GM13976 (cell line): ENCODE measurements around the gene PLCG2.

ENCODE experiments used
- DNase-seq: peaks from one replicate; pipeline ENCODE4 v3.0.0; 2012; ENCODE audit warnings: low spot score
- CTCF ChIP-seq: IDR thresholded peaks from 2 replicates; pipeline ENCODE4 v1.5.1; 2012; ENCODE audit warnings: borderline replicate concordance, mild to moderate bottlenecking; ENCODE audit not compliant: insufficient read depth; ENCODE audit errors: extremely low read depth, missing control alignments, control extremely low read depth
- in situ Hi-C: fragments of 300-500 bp; cut with MboI; formaldehyde crosslinking; loops from one replicate; pipeline ENCODE4 v1.12.0; 2022; ENCODE audit warnings: low sequenced_read_pairs, mixed read lengths, inconsistent platforms; ENCODE audit not compliant: unreplicated experiment

Gene PLCG2

GRCh38 chr16:81779536-81780320 is 637 bp downstream of the PLCG2 start:
- DNase-seq = no peak
- no peak for TF ChIP-seq CTCF
- in situ Hi-C loops = no loop called here

DNA sequence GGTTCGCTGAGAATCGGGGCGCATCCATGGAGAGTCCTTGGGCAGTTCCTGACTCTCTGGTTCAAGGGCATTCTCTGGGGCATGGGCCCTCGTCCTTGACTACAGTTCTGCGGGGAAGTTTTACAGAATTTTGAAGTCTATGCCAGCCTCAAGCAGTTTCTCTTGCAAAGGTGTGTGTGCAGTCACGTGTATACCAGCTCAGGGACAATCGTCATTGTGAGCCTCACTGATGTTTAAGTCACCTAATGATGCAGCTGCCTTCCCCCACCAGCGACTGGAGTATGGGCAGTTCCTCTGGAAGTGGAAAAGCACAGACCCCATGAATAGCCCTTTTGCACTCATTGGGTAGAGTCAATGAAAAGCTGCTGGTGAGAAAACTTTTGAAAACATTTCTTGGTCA is 1.3 kb downstream of the PLCG2 start:
- no peak for DNase-seq
- TF ChIP-seq CTCF = no peak
- in situ Hi-C loops = no loop called here

- no peak for TF ChIP-seq CTCF
- DNase-seq = no peak
- in situ Hi-C loops = no loop called here
These were observed 3.1 kb downstream of the PLCG2 start for GRCh38 chr16:81782236-81782635.

- in situ Hi-C loops = no loop called here
- TF ChIP-seq CTCF = no peak
- no peak for DNase-seq
These were observed 5.1 kb downstream of the PLCG2 start for GRCh38 chr16:81784072-81784795.

DNA sequence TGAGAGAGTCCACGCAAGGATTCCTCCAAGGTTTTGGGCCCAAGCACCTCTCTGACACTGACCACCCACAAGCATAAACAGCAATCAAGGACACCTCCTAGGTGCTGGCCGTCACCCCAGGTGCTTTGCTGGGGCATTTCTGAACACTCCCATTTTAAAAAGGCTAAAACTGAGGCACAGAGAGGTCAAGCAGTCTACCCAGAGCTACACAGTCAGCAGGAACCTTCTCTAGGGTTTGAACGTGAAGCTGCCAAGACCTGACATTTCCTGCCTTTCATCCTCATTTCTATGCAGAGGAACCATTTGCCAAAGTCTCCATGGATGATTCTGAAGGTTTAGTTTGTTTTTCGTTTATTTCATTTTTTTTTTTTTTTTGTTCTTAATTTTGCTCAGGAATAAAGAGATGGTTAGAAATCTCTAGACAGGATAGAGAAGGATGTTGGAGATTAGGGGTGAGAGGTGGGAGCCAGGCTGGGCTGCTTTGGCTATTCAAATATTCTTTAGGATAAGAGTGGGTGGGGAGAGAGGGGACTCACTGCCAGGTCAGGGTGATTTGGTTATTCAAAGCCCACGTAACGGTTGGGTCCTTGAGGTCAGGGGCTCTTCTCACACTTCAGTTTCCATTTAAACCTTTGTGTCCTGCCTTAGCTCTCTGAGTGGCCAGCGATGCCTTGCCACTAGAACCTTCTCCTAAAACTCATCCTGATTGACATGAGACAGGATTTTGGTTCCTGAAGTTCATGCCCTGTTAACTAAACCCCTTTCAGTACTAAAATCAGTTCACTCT is 6.2 kb downstream of the PLCG2 start:
- no peak for TF ChIP-seq CTCF
- peak; percentile 55 for DNase-seq
- in situ Hi-C loops = no loop called here

- no peak for TF ChIP-seq CTCF
- DNase-seq = no peak
- in situ Hi-C loops = no loop called here
These were observed 7.2 kb downstream of the PLCG2 start for GRCh38 chr16:81786321-81786720.
